AG04449 (cell line): ENCODE results near the gene FIG4.
"Not testable (repeated sequence)": the region's sequence is repeated elsewhere in the genome, so short reads cannot be mapped to it uniquely, and the experiment has no call there.

Experiments used
- CTCF ChIA-PET: fragments of 350-600 bp; formaldehyde crosslinking; extraction: SDS; loops from one replicate; lab custom pipeline; 2021; ENCODE audit warnings: antibody characterized with exemption; lab: Yijun Ruan, JAX
- POLR2A ChIA-PET: fragments of 400-600, 350-600 bp; formaldehyde crosslinking; extraction: SDS; loops from one replicate; lab custom pipeline; 2020; ENCODE audit warnings: antibody characterized with exemption, inconsistent platforms; lab: Yijun Ruan, JAX
- DNase-seq: peaks from one replicate; pipeline ENCODE4 v3.0.0-alpha.2; 2010; ENCODE audit warnings: low read depth, low spot score
- H3K4me3 ChIP-seq: 2 replicates; pipeline ENCODE4 v1.5.1; 2011; ENCODE audit warnings: low read depth, mild to moderate bottlenecking, control low read depth, low read length
- CTCF ChIP-seq: IDR thresholded peaks from one replicate; pipeline ENCODE4 v1.5.1; 2011; ENCODE audit warnings: mild to moderate bottlenecking, moderate library complexity, low read length, control low read depth, inconsistent platforms; ENCODE audit not compliant: insufficient read depth; ENCODE audit errors: missing control alignments

FIG4 gene

GRCh38 chr6:109840796-109841195, 149.7 kb downstream of the FIG4 start:
- H3K4me3 ChIP-seq = no peak overlapping the region
- ChIA-PET POLR2A (no interaction called here), CTCF (no interaction called here)
- no peak for DNase-seq
- no peak for TF ChIP-seq CTCF

DNA sequence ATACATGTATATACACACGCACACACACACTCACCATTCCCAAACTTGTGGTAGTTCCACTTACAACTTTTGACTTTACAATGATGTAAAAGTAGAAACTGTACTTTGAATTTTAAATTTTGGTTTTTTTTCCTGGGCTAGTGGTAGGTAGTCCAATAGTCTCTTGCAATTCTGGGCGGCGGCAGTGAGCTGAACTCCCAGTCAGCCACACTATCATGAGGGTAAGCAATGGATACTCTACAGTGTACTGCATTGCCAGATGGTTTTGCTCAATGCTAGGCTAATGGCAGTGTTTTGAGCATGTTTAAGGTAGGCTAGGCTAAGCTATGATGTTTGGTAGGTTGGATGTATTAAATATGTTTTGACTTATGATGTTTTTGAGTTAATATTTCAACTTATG, 150.8 kb downstream of the FIG4 start:
- DNase-seq = no peak
- no peak for TF ChIP-seq CTCF
- ChIA-PET CTCF (no interaction called here), POLR2A (no interaction called here)
- H3K4me3 ChIP-seq = no peak overlapping the region

DNA sequence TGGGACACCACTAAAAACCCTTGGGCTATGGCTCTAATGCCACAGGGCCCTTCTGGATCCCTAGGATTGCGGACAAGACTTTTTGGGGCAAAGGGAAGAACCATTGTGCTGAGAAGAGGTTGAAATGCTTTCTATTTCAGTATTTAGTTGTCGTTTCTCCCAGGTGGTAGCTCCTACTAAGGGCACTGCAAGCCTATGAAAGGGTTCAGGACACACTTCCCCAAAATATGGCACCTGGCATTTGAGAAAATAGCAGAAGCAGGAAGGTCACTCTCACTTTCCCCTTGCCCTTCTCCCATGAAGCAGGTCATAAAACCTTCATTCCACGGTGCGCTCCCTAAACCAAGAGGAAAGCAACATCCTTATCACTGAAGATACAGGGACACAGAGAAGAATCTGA, 161.6 kb downstream of the FIG4 start:
- ChIA-PET CTCF (no interaction called here), POLR2A (no interaction called here)
- no peak for DNase-seq
- no peak for TF ChIP-seq CTCF
- H3K4me3 ChIP-seq = no peak overlapping the region

DNA sequence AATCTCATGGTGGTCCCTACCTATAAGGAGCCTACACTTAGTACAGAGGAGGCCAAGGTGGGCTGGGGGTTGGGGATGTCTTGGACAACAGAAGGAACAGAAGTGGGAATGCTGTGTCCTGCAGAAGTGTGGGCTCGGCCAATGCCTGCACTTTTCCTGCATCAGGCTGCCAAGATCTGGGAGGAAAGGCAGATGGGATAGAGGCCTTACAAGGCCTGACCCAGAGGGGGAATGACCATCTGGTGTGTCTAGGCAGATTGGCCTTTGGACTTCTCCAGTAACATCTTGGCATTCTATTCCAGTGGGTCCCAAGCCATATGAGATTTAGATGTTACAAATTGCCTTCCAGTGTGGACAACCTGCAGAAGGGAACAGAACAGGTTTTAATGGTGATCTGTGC, 162.3 kb downstream of the FIG4 start:
- H3K4me3 ChIP-seq = no peak overlapping the region
- DNase-seq = no peak
- ChIA-PET POLR2A (no interaction called here), CTCF (no interaction called here)
- no peak for TF ChIP-seq CTCF

DNA sequence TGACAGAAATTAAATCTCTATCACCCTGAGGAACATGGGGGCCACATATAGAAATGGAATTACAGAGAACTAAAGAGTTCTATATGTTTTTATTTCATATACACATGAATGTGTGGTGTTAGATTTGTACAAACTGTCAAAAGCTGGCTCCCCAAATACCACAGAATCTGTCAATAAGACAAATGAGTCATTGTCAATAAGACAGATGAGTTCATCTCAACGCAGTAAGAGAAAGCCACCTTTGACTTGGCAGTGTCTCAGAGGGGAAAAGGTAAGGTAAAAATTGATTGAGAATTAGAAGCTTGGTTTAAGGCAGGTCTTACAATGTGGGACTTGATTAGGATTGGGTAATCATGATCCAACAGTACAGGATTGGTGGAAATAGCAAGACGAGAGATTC, 162.9 kb downstream of the FIG4 start:
- ChIA-PET POLR2A (no interaction called here), CTCF (no interaction called here)
- no peak overlapping the region for H3K4me3 ChIP-seq
- DNase-seq = no peak
- TF ChIP-seq CTCF = no peak

DNA sequence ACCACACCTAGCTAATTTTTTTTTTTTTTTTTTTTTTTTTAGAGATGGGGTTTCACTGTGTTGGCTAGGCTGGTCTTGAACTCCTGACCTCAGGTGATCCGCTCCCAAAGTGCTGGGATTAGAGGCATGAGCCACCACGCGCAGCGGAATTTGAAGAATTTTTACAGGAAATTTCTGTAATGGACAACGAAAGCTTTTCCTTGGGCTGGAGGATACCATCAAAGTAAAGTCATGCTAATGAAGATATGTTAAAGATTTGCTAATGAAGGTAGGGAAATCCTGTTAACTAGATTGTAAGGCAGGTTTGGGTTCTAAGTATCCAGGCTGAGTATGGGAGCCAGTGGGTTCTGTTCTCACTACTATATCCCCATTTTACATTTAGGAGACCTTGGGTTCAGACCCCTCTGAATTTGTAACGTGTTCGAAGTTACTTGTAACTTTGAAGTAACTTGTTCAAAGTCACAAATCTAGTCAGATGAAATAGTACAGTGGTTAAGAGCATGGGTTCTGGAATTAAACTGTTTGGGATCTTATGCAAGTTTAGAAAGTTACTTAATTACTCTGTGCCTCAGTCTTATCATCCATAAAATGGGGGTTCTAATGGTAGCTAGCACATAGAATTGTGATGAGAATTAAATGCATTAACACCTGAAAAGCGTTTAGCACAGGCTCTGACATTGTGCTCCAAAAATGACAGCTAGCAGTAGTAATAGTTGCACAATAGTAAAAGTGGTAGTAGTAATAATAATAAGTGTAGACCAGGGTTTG, 163.6 kb downstream of the FIG4 start:
- ChIA-PET POLR2A (no interaction called here), CTCF (no interaction called here)
- no peak for TF ChIP-seq CTCF

DNA sequence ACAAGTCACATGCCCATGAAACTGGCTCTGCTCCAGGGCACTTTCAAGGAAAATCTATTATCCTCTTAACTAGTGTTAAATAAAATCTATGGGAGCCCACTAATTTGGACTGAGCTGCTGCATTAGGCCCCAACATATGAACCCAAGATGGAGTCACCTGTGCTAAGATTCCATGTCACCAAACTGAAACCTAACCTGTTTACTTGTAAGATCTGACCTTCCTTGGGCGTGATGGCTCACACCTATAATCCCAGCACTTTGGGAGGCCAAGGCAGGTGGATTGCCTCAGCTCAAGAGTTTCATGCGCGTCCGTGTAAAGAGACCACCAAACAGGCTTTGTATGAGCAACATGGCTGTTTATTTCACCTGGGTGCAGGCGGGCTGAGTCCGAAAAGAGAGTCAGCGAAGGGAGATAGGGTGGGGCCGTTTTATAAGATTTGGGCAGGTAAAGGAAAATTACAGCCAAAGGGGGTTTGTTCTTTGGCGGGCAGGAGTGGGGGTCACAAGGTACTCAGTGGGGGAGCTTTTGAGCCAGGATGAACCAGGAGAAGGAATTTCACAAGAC, 164.5 kb downstream of the FIG4 start:
- H3K4me3 ChIP-seq, DNase-seq, CTCF ChIA-PET, POLR2A ChIA-PET: not testable (repeated sequence)

More for the DNA sequence above, 163.6 kb downstream of the FIG4 start:
- no peak overlapping the region for H3K4me3 ChIP-seq
- no peak for DNase-seq
